A673 (cell line): ENCODE measurements around the gene FOSL1. TPM values are rescaled to one million over a fixed set of nuclear protein-coding genes. Genes with fewer than 3 reads are reported as not detected.
A peak's percentile ranks its signal among the peaks of the same experiment; 100 is the strongest.

Source experiments
- BruUV-seq: library from RNA; stranded (reverse); fragments of 400-500 nt; replicated peaks from 2 replicates; lab custom pipeline; 2021; lab: Mats Ljungman, UMichigan
- CTCF ChIA-PET: fragments of 300-600 bp; sonication (Branson Sonifier 250); formaldehyde crosslinking; loops from one replicate; lab custom pipeline; 2022; ENCODE audit warnings: antibody characterized with exemption; lab: Charles Lee
- POLR2A ChIA-PET: fragments of 300-600 bp; sonication (Branson Sonifier 250); formaldehyde crosslinking; loops from one replicate; lab custom pipeline; 2022; ENCODE audit warnings: antibody characterized with exemption; ENCODE audit not compliant: low non-redundant PET; lab: Charles Lee
- DNase-seq: peaks from one replicate; pipeline ENCODE4 v3.0.0-alpha.2; 2015; ENCODE audit warnings: low spot score
- H3K27ac ChIP-seq: fragments of 200-600 bp; sonication (generic); 2 replicates; pipeline ENCODE4 v1.5.1; 2016; ENCODE audit warnings: mixed run types, low read depth, mild to moderate bottlenecking, mixed read lengths, antibody characterized with exemption, low read length; ENCODE audit not compliant: poor library complexity, severe bottlenecking
- H3K27me3 ChIP-seq: fragments of 200-600 bp; sonication (generic); replicated peaks from 2 replicates; pipeline ENCODE4 v1.6.1; 2017; ENCODE audit warnings: mixed run types, low read depth, mild to moderate bottlenecking, mixed read lengths, antibody characterized with exemption, low read length; ENCODE audit not compliant: insufficient read depth, poor library complexity
- H3K36me3 ChIP-seq: fragments of 200-600 bp; sonication (generic); 2 replicates; pipeline ENCODE4 v1.6.1; 2016; ENCODE audit warnings: mixed run types, mild to moderate bottlenecking, mixed read lengths, antibody characterized with exemption, low read length; ENCODE audit not compliant: insufficient read depth, poor library complexity, severe bottlenecking
- H3K4me1 ChIP-seq: fragments of 200-600 bp; sonication (generic); 2 replicates; pipeline ENCODE4 v1.6.1; 2017; ENCODE audit warnings: mixed run types, mild to moderate bottlenecking, mixed read lengths, antibody characterized with exemption, low read length; ENCODE audit not compliant: insufficient read depth, poor library complexity, severe bottlenecking
- H3K4me3 ChIP-seq: fragments of 200-600 bp; sonication (generic); 2 replicates; pipeline ENCODE4 v1.5.1; 2016; ENCODE audit warnings: low read depth, mixed run types, mild to moderate bottlenecking, mixed read lengths, low read length; ENCODE audit not compliant: poor library complexity, severe bottlenecking
- H3K9me3 ChIP-seq: fragments of 200-600 bp; sonication (generic); 2 replicates; pipeline ENCODE4 v1.6.1; 2016; ENCODE audit warnings: mixed run types, low read depth, mild to moderate bottlenecking, mixed read lengths, antibody characterized with exemption, low read length; ENCODE audit not compliant: poor library complexity, severe bottlenecking
- CTCF ChIP-seq: fragments of 300-800, 200-600 bp; sonication (generic); conservative IDR thresholded peaks from 2 replicates; pipeline ENCODE4 v1.5.1; 2017; ENCODE audit warnings: low read depth, mild to moderate bottlenecking, antibody characterized with exemption, low read length, moderate library complexity, mixed read lengths
- EZH2 ChIP-seq: fragments of 200-600 bp; sonication (generic); IDR thresholded peaks from 2 replicates; pipeline ENCODE4 v1.6.1; 2017; ENCODE audit warnings: borderline replicate concordance, low read depth, mild to moderate bottlenecking, mixed read lengths, antibody characterized with exemption, low read length; ENCODE audit not compliant: poor library complexity, severe bottlenecking
- intact Hi-C: fragments of 100-400 bp; cut with micrococcal nuclease; formaldehyde crosslinking; loops from one replicate; pipeline ENCODE4 v1.10.0; 2022; ENCODE audit not compliant: unreplicated experiment
- total RNA-seq: library from RNA; stranded (reverse); gene quantifications from 2 replicates; pipeline ENCODE4 v1.2.3, GENCODE V29; 2021

Gene FOSL1
- total RNA-seq, 1 experiment from 2014 or later, result 29.0 TPM

GRCh38 chr11:65853246-65853979 lies 46.8 kb downstream of the FOSL1 start:
- H3K27me3 ChIP-seq, result no peaks in the 10 kb centered on the region
- no peak overlapping the region for H3K4me3 ChIP-seq
- ChIA-PET CTCF (no interaction called here), POLR2A (no interaction called here)
- TF ChIP-seq EZH2, result no peak
- TF ChIP-seq CTCF, result no peak
- no TSS peak for BruUV-seq
- no peak overlapping the region for H3K27ac ChIP-seq
- peaks cover 57% of the 10 kb centered on the region for H3K36me3 ChIP-seq
- no peaks in the 10 kb centered on the region for H3K9me3 ChIP-seq
- DNase-seq, result peak; percentile 12
- intact Hi-C loops, result no loop called here
- peaks cover 8% of the 10 kb centered on the region for H3K4me1 ChIP-seq

- CTCF ChIA-PET, result no interaction called here
- Histone ChIP-seq H3K4me1 (peaks cover 8% of the 10 kb centered on the region), H3K4me3 (no peak overlapping the region), H3K9me3 (no peaks in the 10 kb centered on the region), H3K36me3 (peaks cover 57% of the 10 kb centered on the region), H3K27ac (no peak overlapping the region), H3K27me3 (no peaks in the 10 kb centered on the region)
- DNase-seq, result peak; percentile 9
- intact Hi-C loops, result no loop called here
- POLR2A ChIA-PET, result no interaction called here
- BruUV-seq, result no TSS peak
- TF ChIP-seq EZH2, result no peak
- TF ChIP-seq CTCF, result no peak
Observed at GRCh38 chr11:65852508-65853245, 47.5 kb downstream of the FOSL1 start.

GRCh38 chr11:65851811-65852507 lies 48.2 kb downstream of the FOSL1 start:
- H3K36me3 ChIP-seq, result peaks cover 57% of the 10 kb centered on the region
- H3K4me3 ChIP-seq, result no peak overlapping the region
- no peak for TF ChIP-seq CTCF
- no peak for TF ChIP-seq EZH2
- ChIA-PET POLR2A (no interaction called here), CTCF (interaction anchor here (0.5 to 1.0 kb wide), 2 partner anchors 8 to 30 kb away, joined by 6 to 7 read pairs; no protein-coding TSS in a partner anchor)
- intact Hi-C loops, result no loop called here
- no peaks in the 10 kb centered on the region for H3K27me3 ChIP-seq
- H3K27ac ChIP-seq, result no peak overlapping the region
- DNase-seq, result no peak
- H3K4me1 ChIP-seq, result peaks cover 8% of the 10 kb centered on the region
- BruUV-seq, result no TSS peak
- H3K9me3 ChIP-seq, result no peaks in the 10 kb centered on the region
